Activated T-helper 1 cell treated with anti-CD3 and anti-CD28 coated beads, Interleukin-12 subunit alpha, Interleukin-12 subunit beta, Interleukin-2, Interleukin-4 antibody, amounts not matched to agents 30 ng/mL and 10 ng/mL and 1 ng/mL, durations not matched to agents 14 hours and 24 hours and 36 hours (primary cell): Measurements from ENCODE around the gene NOM1. TPM values are rescaled to one million over a fixed set of nuclear protein-coding genes. Genes with fewer than 3 reads are reported as not detected.

Source experiments
- DNase-seq: peaks from one replicate; pipeline ENCODE4 v3.0.0; 2021; ENCODE audit warnings: low spot score
- H3K27ac Mint-ChIP-seq: one replicate; pipeline ENCODE4 v1.8.0; 2021; ENCODE audit warnings: mild to moderate bottlenecking, mixed read lengths
- H3K27me3 Mint-ChIP-seq: one replicate; pipeline ENCODE4 v1.8.0; 2022; ENCODE audit warnings: mild to moderate bottlenecking, moderate library complexity, mixed read lengths; ENCODE audit not compliant: insufficient read depth
- H3K36me3 Mint-ChIP-seq: one replicate; pipeline ENCODE4 v1.8.0; 2021; ENCODE audit warnings: low read depth, mixed read lengths
- H3K4me1 Mint-ChIP-seq: one replicate; pipeline ENCODE4 v1.8.0; 2021; ENCODE audit warnings: low read depth, mixed read lengths
- H3K4me3 Mint-ChIP-seq: one replicate; pipeline ENCODE4 v1.8.0; 2021; ENCODE audit warnings: mild to moderate bottlenecking, moderate library complexity, mixed read lengths
- H3K9me3 Mint-ChIP-seq: one replicate; pipeline ENCODE4 v1.8.0; 2021; ENCODE audit warnings: mixed read lengths
- intact Hi-C: fragments of 100-400 bp; cut with micrococcal nuclease; formaldehyde crosslinking; loops from one replicate; pipeline ENCODE4 v1.15.1; 2024
- total RNA-seq: library from RNA; stranded (reverse); gene quantifications from 2 replicates; pipeline ENCODE4 v1.2.3, GENCODE V29; 2022

Gene NOM1
- total RNA-seq, 1 donor from 2014 or later: 50.9 TPM

DNA sequence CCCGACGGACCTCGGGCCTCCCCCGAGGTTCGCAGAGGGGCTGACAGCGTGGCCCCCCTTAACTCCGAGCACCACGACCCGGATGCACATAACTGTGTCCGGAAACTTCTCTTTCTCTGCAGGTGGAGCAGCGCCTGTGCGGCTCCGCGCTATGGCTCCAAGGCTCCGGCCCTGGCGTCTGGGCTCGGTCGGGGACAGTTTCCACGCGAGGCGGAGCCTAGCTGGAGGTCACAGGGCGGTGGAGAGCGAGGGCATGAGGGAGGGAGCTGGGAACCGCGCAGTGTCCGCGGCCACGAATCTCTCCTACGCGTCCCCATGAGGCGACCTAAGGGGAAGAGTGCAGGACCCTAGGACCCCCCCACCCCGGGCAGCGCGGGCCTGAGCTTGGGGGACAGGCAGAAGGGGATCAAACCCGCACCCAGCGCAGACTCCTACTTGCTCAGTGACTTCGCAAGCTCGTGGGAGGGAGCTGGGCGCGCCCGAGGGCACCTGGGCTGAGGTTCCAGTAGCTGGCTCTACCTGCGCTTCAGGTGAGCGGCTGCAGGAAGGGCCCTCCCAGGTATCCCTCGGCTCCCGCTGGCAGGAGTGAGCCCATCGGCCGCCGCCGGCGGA lies 69.6 kb downstream of the NOM1 start:
- no peak for DNase-seq
- H3K9me3 Mint-ChIP-seq: no peaks in the 10 kb centered on the region
- H3K36me3 Mint-ChIP-seq: peaks cover 2% of the 10 kb centered on the region
- peaks cover 78% of the 10 kb centered on the region for H3K27me3 Mint-ChIP-seq
- H3K4me1 Mint-ChIP-seq: peaks cover 14% of the 10 kb centered on the region
- intact Hi-C loops: loop anchor here (2.0 kb wide), 1 partner anchor 1550 kb away; no protein-coding TSS in a partner anchor
- no peak overlapping the region for H3K27ac Mint-ChIP-seq
- no peak overlapping the region for H3K4me3 Mint-ChIP-seq

DNA sequence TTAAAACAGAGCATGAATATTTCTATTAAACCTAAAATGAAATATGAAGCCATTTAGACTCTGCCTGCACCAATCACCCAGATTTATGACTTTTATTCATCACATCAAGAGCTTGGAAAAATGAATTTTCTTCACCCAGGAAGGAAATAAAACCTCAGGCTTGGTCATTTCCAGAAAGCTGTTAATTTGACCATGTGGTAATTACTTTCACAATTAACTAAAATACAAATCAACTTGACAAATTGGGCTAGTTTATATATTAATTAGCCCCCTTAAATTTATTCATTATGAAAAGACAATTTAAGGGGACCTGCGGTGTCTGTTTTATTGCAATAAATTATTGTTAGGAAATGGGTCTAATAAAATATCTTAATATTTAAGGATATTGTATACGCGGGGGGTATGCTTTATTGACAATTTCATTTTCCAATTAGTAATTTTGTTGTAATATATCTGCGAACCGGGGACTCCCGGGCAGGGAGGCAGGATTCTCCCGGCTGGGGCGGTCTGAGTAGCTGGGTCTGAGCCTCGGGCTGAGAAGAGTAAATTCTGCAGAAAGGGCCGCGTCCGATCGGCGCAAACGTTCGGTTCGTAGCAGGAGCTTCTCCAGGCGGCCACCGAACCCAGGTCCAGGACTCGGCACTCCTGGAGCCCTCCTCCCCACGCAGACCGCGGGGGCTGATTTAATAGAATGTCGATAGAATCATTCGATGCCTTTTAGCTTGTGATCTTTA lies 70.4 kb downstream of the NOM1 start:
- H3K27me3 Mint-ChIP-seq: peaks cover 78% of the 10 kb centered on the region
- no peak overlapping the region for H3K4me3 Mint-ChIP-seq
- H3K9me3 Mint-ChIP-seq: no peaks in the 10 kb centered on the region
- no peak overlapping the region for H3K27ac Mint-ChIP-seq
- H3K4me1 Mint-ChIP-seq: peaks cover 14% of the 10 kb centered on the region
- no peak for DNase-seq
- intact Hi-C loops: loop anchor here (1.0 to 5.0 kb wide), 3 partner anchors 12 to 1551 kb away; partner anchors contain the start of gene SHH
- H3K36me3 Mint-ChIP-seq: peaks cover 2% of the 10 kb centered on the region

DNA sequence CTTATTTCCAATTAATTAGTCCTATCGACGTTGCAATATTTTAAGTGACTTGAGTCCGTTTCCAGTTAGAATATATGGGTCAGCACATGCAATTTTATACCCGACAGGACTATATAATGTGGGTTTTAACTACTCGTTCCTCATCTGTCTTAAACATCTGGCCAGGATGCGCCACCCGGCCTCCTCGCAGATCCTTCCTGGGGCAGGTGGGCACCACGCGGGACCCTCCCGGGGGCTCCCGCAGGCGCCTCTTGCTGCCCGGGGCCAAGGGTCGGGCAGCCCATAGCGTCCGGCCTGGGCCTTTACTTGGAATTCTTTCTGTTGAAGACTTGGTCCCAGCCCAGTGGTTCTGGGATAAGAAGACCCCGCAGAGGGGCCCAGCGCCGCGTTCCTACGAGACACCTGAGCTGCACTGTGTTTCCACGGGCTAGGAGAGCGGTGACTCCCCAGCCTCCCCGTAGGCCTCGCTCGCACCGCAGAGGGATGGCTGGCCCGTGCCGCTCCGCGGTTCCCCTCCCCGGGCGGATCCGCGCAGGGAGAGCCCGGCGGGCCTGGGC lies 71.1 kb downstream of the NOM1 start:
- Mint-ChIP-seq H3K27me3 (peaks cover 80% of the 10 kb centered on the region), H3K36me3 (peaks cover 2% of the 10 kb centered on the region), H3K9me3 (no peaks in the 10 kb centered on the region), H3K27ac (no peak overlapping the region), H3K4me1 (peaks cover 14% of the 10 kb centered on the region), H3K4me3 (no peak overlapping the region)
- intact Hi-C loops: loop anchor here (1.0 to 5.0 kb wide), 2 partner anchors 12 to 1208 kb away; partner anchors contain the start of gene SHH
- DNase-seq: no peak

DNA sequence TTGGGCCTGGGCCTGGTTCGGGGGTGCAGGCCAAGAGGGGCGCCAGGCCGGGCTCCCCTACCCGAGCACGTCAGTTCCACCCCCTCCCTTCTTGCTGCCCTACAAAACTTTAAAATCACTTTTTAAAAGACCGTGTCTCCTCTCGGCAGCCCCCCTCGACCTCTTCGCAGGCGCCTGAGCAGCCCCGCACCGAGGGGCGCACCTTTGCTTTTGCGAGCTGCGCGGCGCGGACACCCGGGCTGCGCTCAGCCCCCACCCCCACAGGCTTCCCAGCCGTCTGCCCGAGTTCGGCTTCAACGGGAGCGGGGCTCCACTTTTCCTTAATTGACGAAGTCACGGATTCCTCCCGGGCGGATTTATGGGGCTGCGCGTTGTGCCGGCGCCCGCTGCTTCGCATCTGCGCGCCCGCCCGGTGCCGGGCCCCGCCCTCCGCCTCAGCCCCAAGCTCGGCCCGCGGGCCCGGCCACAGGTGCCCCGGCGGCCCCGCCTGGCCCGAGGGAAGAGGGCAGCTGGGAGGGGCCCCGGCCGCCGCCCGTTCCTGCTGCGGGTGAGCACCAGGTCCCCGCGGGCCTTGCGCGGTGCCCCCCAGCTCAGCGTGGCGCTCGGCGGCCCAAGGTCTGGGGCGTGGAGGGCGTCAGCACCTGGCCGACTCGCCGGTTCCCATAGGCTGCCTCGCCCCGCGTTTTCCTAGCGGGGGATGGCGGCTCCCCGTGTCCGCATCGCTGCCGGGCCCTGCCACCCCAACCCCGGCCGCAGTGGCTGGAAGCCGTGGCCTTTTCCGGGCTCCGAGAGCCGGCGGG lies 71.8 kb downstream of the NOM1 start:
- Mint-ChIP-seq H3K4me3 (no peak overlapping the region), H3K27me3 (peaks cover 75% of the 10 kb centered on the region), H3K27ac (no peak overlapping the region)

DNA sequence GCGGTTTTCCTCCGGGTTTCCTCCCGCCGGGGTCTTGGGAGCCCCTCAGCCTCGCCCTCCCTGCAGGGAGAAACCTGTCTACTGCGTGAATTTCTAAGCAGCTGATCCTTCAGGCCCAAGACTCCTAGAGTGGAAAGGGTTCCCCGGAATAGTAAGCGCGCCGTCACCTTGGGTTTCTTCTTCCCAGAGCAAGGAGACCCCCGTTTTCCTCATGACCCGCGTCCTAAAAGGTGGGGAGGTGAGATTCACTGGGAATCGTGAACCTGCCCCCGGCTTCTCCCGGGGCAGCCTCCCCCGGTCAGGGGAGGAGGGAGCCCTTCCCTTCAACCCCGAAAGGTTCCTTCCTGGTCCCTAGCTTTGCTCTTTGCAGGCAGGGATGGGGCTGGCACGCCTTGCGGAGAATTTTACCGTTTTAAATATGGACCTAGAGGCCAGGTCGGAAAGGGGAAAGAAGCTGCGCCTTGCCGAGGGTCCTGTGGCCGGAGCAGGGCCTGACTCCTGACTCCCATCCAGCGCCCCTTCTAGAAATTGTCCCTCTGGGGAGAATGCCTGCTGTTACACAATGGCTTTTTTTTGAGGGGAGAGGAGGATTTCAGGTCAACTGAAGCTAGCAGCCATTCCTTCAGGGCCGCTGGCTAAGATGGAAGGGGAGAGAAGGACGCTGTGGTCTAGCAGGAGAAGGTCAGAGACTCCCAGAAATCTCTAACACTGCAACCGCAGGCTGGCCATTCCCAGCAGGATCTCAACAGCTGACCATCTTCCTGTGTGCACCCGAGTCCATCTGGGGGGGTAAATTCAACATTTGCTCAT lies 72.6 kb downstream of the NOM1 start:
- Mint-ChIP-seq H3K4me1 (no peaks in the 10 kb centered on the region), H3K36me3 (peaks cover 2% of the 10 kb centered on the region), H3K27me3 (peaks cover 73% of the 10 kb centered on the region), H3K27ac (peak overlapping the region; percentile 34), H3K4me3 (no peak overlapping the region), H3K9me3 (no peaks in the 10 kb centered on the region)
- no peak for DNase-seq
- intact Hi-C loops: loop anchor here (5.0 kb wide), 1 partner anchor 1210 kb away; the partner anchor contains the start of gene SHH

More for the DNA sequence above, 71.8 kb downstream of the NOM1 start:
- DNase-seq: no peak
- H3K9me3 Mint-ChIP-seq: no peaks in the 10 kb centered on the region
- H3K4me1 Mint-ChIP-seq: peaks cover 8% of the 10 kb centered on the region
- peaks cover 2% of the 10 kb centered on the region for H3K36me3 Mint-ChIP-seq
- intact Hi-C loops: loop anchor here (5.0 kb wide), 1 partner anchor 1209 kb away; the partner anchor contains the start of gene SHH

Other genes starting within 250 kb of the NOM1 start
- 53.5 and 55.5 TPM in 2 replicates for gene LMBR1, start 56.5 kb upstream of the NOM1 start, total RNA-seq
- gene MNX1, start 61.0 kb downstream of the NOM1 start, total RNA-seq: not detected in 2 replicates
- gene UBE3C, start 189.2 kb downstream of the NOM1 start, total RNA-seq: 91.5 and 95.8 TPM in 2 replicates